OCI-LY7 (cell line): ENCODE data around the gene MAP3K5. TPM values are rescaled to one million over a fixed set of nuclear protein-coding genes. Genes with fewer than 3 reads are reported as not detected.
A peak's percentile ranks its signal among the peaks of the same experiment; 100 is the strongest.

Experiments
- BruUV-seq: library from RNA; stranded (reverse); fragments of 400-500 nt; replicated peaks from 2 replicates; lab custom pipeline; 2021; lab: Mats Ljungman, UMichigan
- CTCF ChIA-PET: fragments of 300-600 bp; sonication (Branson Sonifier 250); formaldehyde crosslinking; loops from one replicate; lab custom pipeline; 2022; ENCODE audit warnings: antibody characterized with exemption; ENCODE audit not compliant: unreplicated experiment; lab: Charles Lee
- POLR2A ChIA-PET: fragments of 300-600 bp; sonication (Branson Sonifier 250); formaldehyde crosslinking; loops from one replicate; lab custom pipeline; 2022; ENCODE audit warnings: antibody characterized with exemption; lab: Charles Lee
- DNase-seq: peaks from one replicate; pipeline ENCODE4 v3.0.0-alpha.2; 2015; ENCODE audit warnings: low spot score
- H2AFZ ChIP-seq: fragments of 200-600 bp; sonication (generic), shearing (Covaris generic); 2 replicates; pipeline ENCODE4 v1.6.1; 2014; ENCODE audit warnings: mild to moderate bottlenecking, antibody characterized with exemption, low read length, moderate library complexity
- H3K27ac ChIP-seq: fragments of 200-600 bp; sonication (generic); 2 replicates; pipeline ENCODE4 v1.5.1; 2014; ENCODE audit warnings: mixed run types, low read depth, mild to moderate bottlenecking, moderate library complexity, low read length, inconsistent platforms; ENCODE audit not compliant: poor library complexity, severe bottlenecking
- H3K36me3 ChIP-seq: fragments of 200-600 bp; sonication (generic); 2 replicates; pipeline ENCODE4 v1.6.1; 2014; ENCODE audit warnings: mild to moderate bottlenecking, antibody characterized with exemption, low read length, moderate library complexity, mixed read lengths; ENCODE audit not compliant: insufficient read depth
- H3K4me1 ChIP-seq: fragments of 200-600 bp; sonication (generic); 2 replicates; pipeline ENCODE4 v1.5.1; 2014; ENCODE audit warnings: mild to moderate bottlenecking, low read length; ENCODE audit not compliant: insufficient read depth, poor library complexity, severe bottlenecking
- H3K4me2 ChIP-seq: fragments of 200-600 bp; sonication (generic); 2 replicates; pipeline ENCODE4 v1.6.1; 2014; ENCODE audit warnings: mild to moderate bottlenecking, low read length
- H3K4me3 ChIP-seq: fragments of 200-600 bp; sonication (generic); 2 replicates; pipeline ENCODE4 v1.5.1; 2014; ENCODE audit warnings: mild to moderate bottlenecking, low read depth, low read length; ENCODE audit not compliant: poor library complexity, severe bottlenecking
- H3K79me2 ChIP-seq: fragments of 200-600 bp; sonication (generic); 2 replicates; pipeline ENCODE4 v1.6.1; 2016; ENCODE audit warnings: low read depth, mild to moderate bottlenecking, low read length, moderate library complexity, mixed read lengths; ENCODE audit not compliant: insufficient read depth
- H3K9me2 ChIP-seq: fragments of 200-600 bp; sonication (generic); 2 replicates; pipeline ENCODE4 v1.6.1; 2016; ENCODE audit warnings: mild to moderate bottlenecking, low read length, mixed read lengths; ENCODE audit not compliant: insufficient read depth
- H3K9me3 ChIP-seq: fragments of 200-600 bp; sonication (generic); 2 replicates; pipeline ENCODE4 v1.6.1; 2014; ENCODE audit warnings: mild to moderate bottlenecking, mixed run types, low read length, mixed read lengths
- H4K20me1 ChIP-seq: fragments of 200-600 bp; sonication (generic); 2 replicates; pipeline ENCODE4 v1.6.1; 2014; ENCODE audit warnings: mild to moderate bottlenecking, antibody characterized with exemption, low read length, moderate library complexity, mixed read lengths; ENCODE audit not compliant: insufficient read depth
- CTCF ChIP-seq: fragments of 200-600 bp; sonication (generic); conservative IDR thresholded peaks from 2 replicates; pipeline ENCODE4 v1.5.1; 2014; ENCODE audit warnings: mild to moderate bottlenecking, antibody characterized with exemption, low read length, moderate library complexity, mixed read lengths
- EZH2phosphoT487 ChIP-seq: fragments of 200-600 bp; sonication (generic); IDR thresholded peaks from 2 replicates; pipeline ENCODE4 v1.6.1; 2018; ENCODE audit warnings: low read depth, borderline replicate concordance, mild to moderate bottlenecking, mixed run types, antibody characterized with exemption, low read length, moderate library complexity, mixed read lengths
- intact Hi-C: fragments of 100-400 bp; cut with micrococcal nuclease; formaldehyde crosslinking; loops from one replicate; pipeline ENCODE4 v1.10.0; 2022; ENCODE audit not compliant: unreplicated experiment
- total RNA-seq, 2 experiments: library from RNA; depleted of rRNA in 1 of 2; stranded (reverse); fragments of >200 nt in 1 of 2; shearing (Covaris generic) in 1 of 2; gene quantifications; 2 replicates each; pipeline ENCODE4 v1.2.3, GENCODE V29; 2014 to 2022

The MAP3K5 gene
- total RNA-seq, 2 experiments from 2014 or later, result 13.8 to 16.6 TPM

- Histone ChIP-seq H3K27ac (no peak overlapping the region), H3K79me2 (no peaks in the 10 kb centered on the region), H3K9me2 (no peaks in the 10 kb centered on the region), H3K36me3 (no peaks in the 10 kb centered on the region), H3K4me1 (no peaks in the 10 kb centered on the region), H2AFZ (peak overlapping the region; percentile 40; the same call in 1 of the 2 replicates), H3K4me3 (no peak overlapping the region), H3K9me3 (no peaks in the 10 kb centered on the region), H4K20me1 (no peaks in the 10 kb centered on the region), H3K4me2 (no peak overlapping the region)
- ChIA-PET CTCF (interaction anchor here (0.5 kb wide), 1 partner anchor 263 kb away, joined by 3 read pairs; no protein-coding TSS in a partner anchor), POLR2A (interaction anchor here (0.6 to 1.0 kb wide), 4 partner anchors 11 to 1006 kb away, joined by 3 to 4 read pairs (median 3); no protein-coding TSS in a partner anchor)
- intact Hi-C loops, result no loop called here
- no TSS peak for BruUV-seq
- TF ChIP-seq CTCF, result 0 out of 2 replicates have a peak, but pooled peaks have one; percentile 23
- TF ChIP-seq EZH2phosphoT487, result no peak
- no peak for DNase-seq
Observed at GRCh38 chr6:136525586-136526195, 266.6 kb downstream of the MAP3K5 start.

- no peak overlapping the region for H3K4me3 ChIP-seq
- H3K27ac ChIP-seq, result no peak overlapping the region
- H4K20me1 ChIP-seq, result no peaks in the 10 kb centered on the region
- H3K79me2 ChIP-seq, result no peaks in the 10 kb centered on the region
- H3K36me3 ChIP-seq, result no peaks in the 10 kb centered on the region
- no peaks in the 10 kb centered on the region for H3K9me2 ChIP-seq
- no peaks in the 10 kb centered on the region for H3K9me3 ChIP-seq
- no peak for DNase-seq
- BruUV-seq, result no TSS peak
- H2AFZ ChIP-seq, result no peak overlapping the region; the same call in 1 of the 2 replicates
- CTCF ChIA-PET, result no interaction called here
- TF ChIP-seq EZH2phosphoT487 (no peak), CTCF (no peak)
- intact Hi-C loops, result no loop called here
- H3K4me2 ChIP-seq, result no peak overlapping the region
- POLR2A ChIA-PET, result interaction anchor here (0.5 to 0.8 kb wide), 4 partner anchors 11 to 1006 kb away, joined by 3 to 5 read pairs (median 4); no protein-coding TSS in a partner anchor
- H3K4me1 ChIP-seq, result no peaks in the 10 kb centered on the region
Observed at GRCh38 chr6:136524936-136525413, 267.3 kb downstream of the MAP3K5 start.
